Kasumi-1 (cell line): ENCODE measurements around the gene C3orf18.
A peak's percentile ranks its signal among the peaks of the same experiment; 100 is the strongest.

Experiments
- DNase-seq, 2 experiments: peaks; one replicate each; lab custom pipeline; 2025; lab: John Stamatoyannopoulos, UW

The C3orf18 gene

GRCh38 chr3:50580683-50581458 is 13.3 kb upstream of the C3orf18 start:
- no peak for DNase-seq

- DNase-seq = no peak
Measured at GRCh38 chr3:50577348-50577747, 9.8 kb upstream of the C3orf18 start.

- DNase-seq = no peak
Measured at GRCh38 chr3:50575372-50575771, 7.8 kb upstream of the C3orf18 start.

GRCh38 chr3:50574444-50574831 is 6.9 kb upstream of the C3orf18 start:
- DNase-seq = no peak

GRCh38 chr3:50573566-50574443 is 6.3 kb upstream of the C3orf18 start:
- DNase-seq = no peak

- DNase-seq = no peak
Measured at GRCh38 chr3:50572801-50573371, 5.3 kb upstream of the C3orf18 start.

GRCh38 chr3:50572158-50572557 is 4.6 kb upstream of the C3orf18 start:
- peak; percentile 85 to 89 for DNase-seq

GRCh38 chr3:50571486-50571885 is 3.9 kb upstream of the C3orf18 start:
- no peak for DNase-seq

GRCh38 chr3:50570508-50571279 is 3.1 kb upstream of the C3orf18 start:
- no peak for DNase-seq

- DNase-seq = peak; percentile 87
Measured at GRCh38 chr3:50568947-50569749, 1.6 kb upstream of the C3orf18 start, which contains the start of gene HEMK1. TSS of gene HEMK1 (plus strand) at chr3:50569522. CDS start at chr3:50571105, 1,583 bp downstream.

- no peak for DNase-seq
Measured at GRCh38 chr3:50567011-50567385, 549 bp downstream of the C3orf18 start.

- no peak for DNase-seq
Measured at GRCh38 chr3:50564321-50564720, 3.2 kb downstream of the C3orf18 start.

GRCh38 chr3:50563867-50564266 is 3.7 kb downstream of the C3orf18 start:
- no peak for DNase-seq

- DNase-seq = no peak
Measured at GRCh38 chr3:50562861-50563260, 4.7 kb downstream of the C3orf18 start.

GRCh38 chr3:50559702-50560101 is 7.8 kb downstream of the C3orf18 start:
- DNase-seq = no peak

- no peak for DNase-seq
Measured at GRCh38 chr3:50557915-50558314, 9.6 kb downstream of the C3orf18 start.

- no peak for DNase-seq
Measured at GRCh38 chr3:50557106-50557505, 10.4 kb downstream of the C3orf18 start.

- DNase-seq = no peak
Measured at GRCh38 chr3:50554553-50554952, 13.0 kb downstream of the C3orf18 start.

- no peak for DNase-seq
Measured at GRCh38 chr3:50552598-50552997, 14.9 kb downstream of the C3orf18 start.

- no peak for DNase-seq
Measured at GRCh38 chr3:50551681-50552435, 15.7 kb downstream of the C3orf18 start.
